Dermis blood vessel endothelial cell (primary cell): Measurements from ENCODE around the gene ACMSD. TPM values are rescaled to one million over a fixed set of nuclear protein-coding genes. Genes with fewer than 3 reads are reported as not detected.
"Not testable (repeated sequence)": the region's sequence is repeated elsewhere in the genome, so short reads cannot be mapped to it uniquely, and the experiment has no call there.

ENCODE experiments used
- DNase-seq: peaks from one replicate; pipeline ENCODE4 v3.0.0; 2010
- total RNA-seq: library from RNA; depleted of rRNA; stranded (reverse); fragments of >200 nt; gene quantifications from 2 replicates; pipeline ENCODE4 v1.2.3, GENCODE V29; 2014

ACMSD gene
- total RNA-seq, 1 donor from 2014 or later = 0.34 TPM

GRCh38 chr2:134855709-134856108 lies 17.3 kb downstream of the ACMSD start:
- no peak for DNase-seq

GRCh38 chr2:134858245-134858644 lies 19.8 kb downstream of the ACMSD start:
- DNase-seq = no peak

GRCh38 chr2:134861173-134861572 lies 22.8 kb downstream of the ACMSD start:
- DNase-seq = no peak

GRCh38 chr2:134862069-134862468 lies 23.7 kb downstream of the ACMSD start:
- DNase-seq = no peak

- no peak for DNase-seq
These were observed 24.3 kb downstream of the ACMSD start for GRCh38 chr2:134862674-134863073.

- DNase-seq = no peak
These were observed 25.0 kb downstream of the ACMSD start for GRCh38 chr2:134863446-134863845.

GRCh38 chr2:134865067-134865787 lies 26.8 kb downstream of the ACMSD start:
- DNase-seq = no peak

GRCh38 chr2:134866498-134867099 lies 28.2 kb downstream of the ACMSD start:
- no peak for DNase-seq

GRCh38 chr2:134869946-134870736 lies 31.7 kb downstream of the ACMSD start:
- DNase-seq = no peak

- DNase-seq = no peak
These were observed 34.7 kb downstream of the ACMSD start for GRCh38 chr2:134873152-134873551.

- DNase-seq = no peak
These were observed 36.9 kb downstream of the ACMSD start for GRCh38 chr2:134875309-134875708.

GRCh38 chr2:134882773-134883172 lies 44.4 kb downstream of the ACMSD start:
- no peak for DNase-seq

- DNase-seq = no peak
These were observed 45.3 kb downstream of the ACMSD start for GRCh38 chr2:134883552-134884293.

- no peak for DNase-seq
These were observed 46.0 kb downstream of the ACMSD start for GRCh38 chr2:134884435-134884834.

- DNase-seq = no peak
These were observed 54.0 kb downstream of the ACMSD start for GRCh38 chr2:134892282-134893035.

GRCh38 chr2:134897932-134898331 lies 59.5 kb downstream of the ACMSD start:
- DNase-seq = peak; percentile 49

GRCh38 chr2:134899204-134899603 lies 60.8 kb downstream of the ACMSD start:
- DNase-seq = no peak

GRCh38 chr2:134900151-134900550 lies 61.7 kb downstream of the ACMSD start:
- DNase-seq = no peak

GRCh38 chr2:134903701-134904100 lies 65.3 kb downstream of the ACMSD start:
- DNase-seq = not testable (repeated sequence)

GRCh38 chr2:134905168-134905567 lies 66.8 kb downstream of the ACMSD start:
- no peak for DNase-seq

GRCh38 chr2:134906726-134907125 lies 68.3 kb downstream of the ACMSD start:
- no peak for DNase-seq

- DNase-seq = not testable (repeated sequence)
These were observed 69.2 kb downstream of the ACMSD start for GRCh38 chr2:134907441-134908116.
